Measurements from ENCODE around the gene UBE2I. TPM values are rescaled to one million over a fixed set of nuclear protein-coding genes. Genes with fewer than 3 reads are reported as not detected.
A peak's percentile ranks its signal among the peaks of the same experiment; 100 is the strongest.

The UBE2I gene
- total RNA-seq, 4 donors from 2014 or later: 28.9 to 80.4 (median 41.7) TPM

DNA sequence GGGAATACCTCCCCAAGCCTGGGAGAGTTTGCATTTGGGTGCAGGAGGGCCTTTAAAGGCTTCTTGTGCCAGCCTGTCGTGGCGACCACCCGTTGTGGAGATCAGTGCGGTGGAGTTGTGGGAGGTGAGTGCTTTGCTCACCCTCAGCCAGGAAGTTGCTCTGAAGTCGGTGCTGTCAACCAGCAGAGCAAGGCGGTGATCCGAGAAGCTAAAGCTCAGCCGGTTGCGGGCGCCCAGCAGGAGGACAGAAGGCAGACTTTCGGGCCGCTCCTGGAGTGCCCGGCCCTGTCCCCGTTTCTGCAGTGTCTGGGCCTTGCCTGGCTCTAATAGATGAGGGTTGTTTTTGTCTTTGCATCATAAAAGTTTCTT lies 1.4 kb downstream of the UBE2I start:
- no peak for ATAC-seq

DNA sequence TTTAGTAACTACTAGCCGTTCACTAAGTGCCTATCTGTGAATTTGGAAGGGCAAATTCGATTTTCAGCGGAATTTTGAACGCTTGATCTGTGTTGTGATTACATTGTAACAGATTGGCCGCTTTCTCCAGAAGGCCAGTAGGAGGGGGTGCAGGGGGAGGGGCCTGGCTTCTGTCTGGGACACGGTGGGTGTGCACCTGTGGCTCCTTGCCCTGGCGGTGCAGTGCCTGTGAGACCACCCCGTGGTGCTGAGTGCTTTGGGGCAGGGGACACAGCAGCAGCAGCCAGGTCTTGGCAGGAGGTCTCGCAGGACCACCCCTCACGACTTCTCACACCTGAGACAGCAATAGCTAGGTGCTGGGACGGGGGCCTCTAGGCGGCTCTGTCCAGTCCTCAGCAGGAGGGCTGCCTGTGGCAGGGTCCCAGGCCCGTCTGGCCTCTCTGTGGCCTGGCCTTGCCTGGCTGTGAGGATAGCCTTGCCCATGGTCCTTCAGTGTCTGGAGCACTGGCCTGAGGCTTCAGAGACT lies 1.8 kb downstream of the UBE2I start:
- intact Hi-C loops (cut with DNase I; ENCODE audit: low total_unique reads) (no loop called here), in situ Hi-C loops (cut with MboI; ENCODE audit: low sequenced_read_pairs in 4 of 4) (no loop called here)
- ATAC-seq (no peak), DNase-seq (no peak)
- Histone ChIP-seq H3K4me3 (peak overlapping the region; percentile 67 to 95 (median 76)), H3K36me3 (peaks cover 0 to 25% of the 10 kb centered on the region in 2 donors), H3K4me1 (peaks cover 30 to 44% of the 10 kb centered on the region in 2 donors), H3K27ac (peak overlapping the region; percentile 51 to 99 (median 77)), H3K27me3 (no peaks in the 10 kb centered on the region), H3K9me3 (no peaks in the 10 kb centered on the region)
- TF ChIP-seq, protein P1, sequence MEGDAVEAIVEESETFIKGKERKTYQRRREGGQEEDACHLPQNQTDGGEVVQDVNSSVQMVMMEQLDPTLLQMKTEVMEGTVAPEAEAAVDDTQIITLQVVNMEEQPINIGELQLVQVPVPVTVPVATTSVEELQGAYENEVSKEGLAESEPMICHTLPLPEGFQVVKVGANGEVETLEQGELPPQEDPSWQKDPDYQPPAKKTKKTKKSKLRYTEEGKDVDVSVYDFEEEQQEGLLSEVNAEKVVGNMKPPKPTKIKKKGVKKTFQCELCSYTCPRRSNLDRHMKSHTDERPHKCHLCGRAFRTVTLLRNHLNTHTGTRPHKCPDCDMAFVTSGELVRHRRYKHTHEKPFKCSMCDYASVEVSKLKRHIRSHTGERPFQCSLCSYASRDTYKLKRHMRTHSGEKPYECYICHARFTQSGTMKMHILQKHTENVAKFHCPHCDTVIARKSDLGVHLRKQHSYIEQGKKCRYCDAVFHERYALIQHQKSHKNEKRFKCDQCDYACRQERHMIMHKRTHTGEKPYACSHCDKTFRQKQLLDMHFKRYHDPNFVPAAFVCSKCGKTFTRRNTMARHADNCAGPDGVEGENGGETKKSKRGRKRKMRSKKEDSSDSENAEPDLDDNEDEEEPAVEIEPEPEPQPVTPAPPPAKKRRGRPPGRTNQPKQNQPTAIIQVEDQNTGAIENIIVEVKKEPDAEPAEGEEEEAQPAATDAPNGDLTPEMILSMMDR (IDR thresholded peaks at IDR 0.05 in 4 of 5, conservative IDR thresholded peaks at IDR 0.05 in 1 of 5): no peak
- TF ChIP-seq POLR2A (IDR thresholded peaks at IDR 0.05): no peak

More for the DNA sequence above, 1.4 kb downstream of the UBE2I start:
- Histone ChIP-seq H3K4me3 (peak overlapping the region; percentile 67 to 95 (median 76)), H3K36me3 (peaks cover 0 to 21% of the 10 kb centered on the region in 2 donors), H3K27ac (peak overlapping the region in 3 of 4 donors; percentile 77 to 99 (median 98)), H3K27me3 (no peaks in the 10 kb centered on the region), H3K9me3 (no peaks in the 10 kb centered on the region), H3K4me1 (peaks cover 30 to 44% of the 10 kb centered on the region in 2 donors)
- intact Hi-C loops (cut with DNase I; ENCODE audit: low total_unique reads) (no loop called here), in situ Hi-C loops (cut with MboI; ENCODE audit: low sequenced_read_pairs in 4 of 4) (no loop called here)
- no peak for TF ChIP-seq POLR2A (IDR thresholded peaks at IDR 0.05)
- TF ChIP-seq, protein P1 (IDR thresholded peaks at IDR 0.05 in 4 of 5, conservative IDR thresholded peaks at IDR 0.05 in 1 of 5): no peak
- DNase-seq: no peak

DNA sequence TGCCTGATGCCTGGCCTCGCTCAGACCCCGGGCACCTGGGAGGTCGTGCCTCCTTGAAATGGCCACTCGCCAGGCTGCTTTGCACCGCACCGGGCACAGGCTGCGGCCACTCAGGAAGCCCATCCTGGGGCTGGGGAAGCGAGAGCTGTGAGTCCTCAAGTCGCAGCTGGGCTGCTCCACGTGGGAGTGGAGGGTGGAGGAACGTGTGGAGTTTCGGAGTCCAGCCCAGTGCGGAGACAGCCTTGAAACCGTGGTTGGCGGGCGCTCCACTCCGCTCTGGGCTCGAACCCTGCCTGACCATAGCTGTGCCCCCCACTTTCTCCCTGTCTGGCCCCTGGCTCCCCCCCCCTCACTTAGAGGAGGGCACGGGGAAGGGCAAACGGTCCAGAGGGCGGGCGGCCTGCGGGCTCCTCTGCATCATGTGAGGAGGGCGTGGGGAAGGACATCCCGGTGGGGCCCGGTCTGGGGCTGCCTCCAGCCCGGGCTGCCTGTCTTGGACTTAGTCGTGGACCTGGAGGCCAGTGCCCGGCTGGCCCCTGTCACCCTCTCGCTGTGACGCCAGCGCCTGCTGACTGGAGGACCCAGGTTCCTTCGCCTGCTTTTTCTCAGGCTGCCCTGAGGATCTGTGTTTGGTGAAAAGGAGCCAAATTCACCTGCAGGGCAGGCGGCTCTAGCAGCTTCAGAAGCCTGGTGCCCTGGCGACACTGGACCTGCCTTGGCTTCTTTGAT lies 2.5 kb downstream of the UBE2I start:
- DNase-seq (no peak), ATAC-seq (no peak)
- intact Hi-C loops (cut with DNase I; ENCODE audit: low total_unique reads) (no loop called here), in situ Hi-C loops (cut with MboI; ENCODE audit: low sequenced_read_pairs in 4 of 4) (no loop called here)
- H3K4me3 ChIP-seq: peak overlapping the region; percentile 67 to 95 (median 76)
- peaks cover 0 to 31% of the 10 kb centered on the region in 2 donors for H3K36me3 ChIP-seq
- H3K27me3 ChIP-seq: no peaks in the 10 kb centered on the region
- no peaks in the 10 kb centered on the region for H3K9me3 ChIP-seq
- peak overlapping the region; percentile 51 to 99 (median 77) for H3K27ac ChIP-seq
- peaks cover 30 to 44% of the 10 kb centered on the region in 2 donors for H3K4me1 ChIP-seq
- no peak for TF ChIP-seq POLR2A (IDR thresholded peaks at IDR 0.05)
- TF ChIP-seq, protein P1 (IDR thresholded peaks at IDR 0.05 in 4 of 5, conservative IDR thresholded peaks at IDR 0.05 in 1 of 5): no peak

DNA sequence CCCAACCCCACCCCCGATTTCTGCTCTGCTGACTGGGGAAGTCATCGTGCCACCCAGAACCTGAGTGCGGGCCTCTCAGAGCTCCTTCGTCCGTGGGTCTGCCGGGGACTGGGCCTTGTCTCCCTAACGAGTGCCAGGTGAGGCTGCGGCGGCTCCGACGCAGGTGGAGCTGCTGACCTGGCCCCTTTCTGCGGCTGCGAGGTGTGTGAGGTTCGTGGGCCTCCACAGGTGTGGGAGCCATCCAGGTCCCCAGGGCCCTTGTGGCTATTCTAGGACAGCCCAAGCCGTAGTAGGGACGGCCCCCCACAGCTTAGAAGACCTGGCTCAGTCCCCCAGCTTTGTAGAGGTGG lies 3.0 kb downstream of the UBE2I start:
- no peak for TF ChIP-seq POLR2A (IDR thresholded peaks at IDR 0.05)
- TF ChIP-seq, protein P1 (IDR thresholded peaks at IDR 0.05 in 4 of 5, conservative IDR thresholded peaks at IDR 0.05 in 1 of 5): no peak
- H3K36me3 ChIP-seq: peaks cover 0 to 37% of the 10 kb centered on the region in 2 donors
- no peak overlapping the region for H3K4me3 ChIP-seq
- H3K4me1 ChIP-seq: peaks cover 30 to 44% of the 10 kb centered on the region in 2 donors
- no peaks in the 10 kb centered on the region for H3K27me3 ChIP-seq
- in situ Hi-C loops (cut with MboI; ENCODE audit: low sequenced_read_pairs in 4 of 4): no loop called here
- intact Hi-C loops (cut with DNase I; ENCODE audit: low total_unique reads): no loop called here
- no peak for DNase-seq
- H3K9me3 ChIP-seq: no peaks in the 10 kb centered on the region
- ATAC-seq: no peak
- peak overlapping the region in 3 of 4 donors; percentile 51 to 98 (median 56) for H3K27ac ChIP-seq
